NCI-H1930 (cell line): ENCODE data around the gene PRX.
A peak's percentile ranks its signal among the peaks of the same experiment; 100 is the strongest.
"Not testable (repeated sequence)": the region's sequence is repeated elsewhere in the genome, so short reads cannot be mapped to it uniquely, and the experiment has no call there.

ENCODE experiments used
- DNase-seq, 2 experiments: peaks; one replicate each; lab custom pipeline; 2025; lab: John Stamatoyannopoulos, UW

Gene PRX

DNA sequence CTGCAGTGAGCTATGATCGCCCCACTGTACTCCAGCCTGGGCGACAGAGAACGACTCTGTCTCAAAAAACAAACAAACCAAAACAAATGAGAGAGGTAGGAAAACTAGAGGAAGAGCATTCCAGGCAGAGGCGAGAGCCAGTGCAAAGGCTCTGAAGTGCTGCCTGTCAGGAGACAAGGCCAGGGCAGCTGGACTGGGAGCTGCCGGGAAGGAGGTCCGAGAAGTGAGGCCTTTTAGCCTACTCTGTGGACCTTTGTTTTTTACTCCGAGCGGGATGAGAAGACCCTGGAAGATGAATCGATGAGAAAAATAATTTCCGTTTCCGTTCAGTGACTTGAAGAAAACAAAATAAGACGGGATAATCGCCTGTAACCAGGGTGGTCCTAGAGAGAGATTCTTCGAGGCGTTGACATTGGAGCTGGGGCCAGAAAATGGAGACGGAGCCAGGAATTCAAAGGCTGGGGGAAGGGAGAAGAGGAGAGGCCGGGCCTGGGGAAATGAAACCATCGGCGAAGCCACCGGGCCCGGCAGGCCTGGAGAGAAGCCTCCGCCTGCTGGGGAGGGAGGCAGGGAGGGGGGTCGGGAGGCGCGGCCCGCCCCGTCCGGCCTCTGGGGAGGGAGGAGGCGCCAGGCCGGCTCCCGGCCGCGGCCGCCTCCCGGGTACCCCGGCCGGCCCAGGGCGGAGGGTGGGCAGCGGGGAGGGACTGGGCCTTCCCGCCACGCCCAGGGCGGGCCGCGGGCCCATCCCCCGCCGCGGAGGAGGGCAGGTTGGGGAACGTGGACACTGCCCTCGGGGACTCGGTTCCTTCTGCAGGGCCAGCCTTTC lies 20.4 kb upstream of the PRX start:
- DNase-seq = peak; percentile 53 to 80

DNA sequence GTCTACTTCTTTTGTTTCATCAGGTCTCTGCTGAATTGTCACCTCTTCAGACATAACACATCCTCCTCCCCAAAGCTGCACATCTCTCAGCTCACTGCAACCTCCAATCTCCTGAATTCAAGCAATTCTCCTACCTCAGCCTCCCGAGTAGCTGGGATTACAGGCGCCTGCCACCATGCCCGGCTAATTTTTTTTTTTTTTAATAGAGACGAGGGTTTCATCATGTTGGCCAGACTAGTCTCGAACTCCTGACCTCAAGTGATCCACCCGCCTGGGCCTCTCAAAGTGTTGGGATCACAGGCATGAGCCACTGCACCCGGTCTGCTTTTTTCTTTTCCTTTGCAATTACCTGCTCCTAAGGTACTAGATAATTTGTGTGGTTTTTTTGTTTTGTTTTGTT lies 19.6 kb upstream of the PRX start:
- not testable (repeated sequence) for DNase-seq

DNA sequence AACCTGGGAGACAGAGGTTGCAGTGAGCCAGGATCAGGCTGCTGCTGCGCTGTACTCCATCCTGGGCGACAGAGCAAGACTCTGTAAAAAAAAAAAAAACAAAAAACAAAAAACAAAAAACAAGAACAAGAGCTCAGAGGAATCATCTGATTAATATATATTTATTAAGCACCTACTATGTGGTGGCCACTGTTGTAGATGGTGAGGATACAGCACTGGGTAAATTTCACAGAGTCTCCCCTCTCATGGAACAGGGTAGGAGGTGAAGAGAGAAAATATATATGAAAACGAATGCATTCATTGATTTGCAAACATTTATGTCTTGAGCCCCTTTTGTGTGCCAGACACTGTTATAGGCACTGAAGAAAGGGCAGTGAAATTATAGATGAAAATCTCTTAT lies 18.5 kb upstream of the PRX start:
- no peak for DNase-seq

DNA sequence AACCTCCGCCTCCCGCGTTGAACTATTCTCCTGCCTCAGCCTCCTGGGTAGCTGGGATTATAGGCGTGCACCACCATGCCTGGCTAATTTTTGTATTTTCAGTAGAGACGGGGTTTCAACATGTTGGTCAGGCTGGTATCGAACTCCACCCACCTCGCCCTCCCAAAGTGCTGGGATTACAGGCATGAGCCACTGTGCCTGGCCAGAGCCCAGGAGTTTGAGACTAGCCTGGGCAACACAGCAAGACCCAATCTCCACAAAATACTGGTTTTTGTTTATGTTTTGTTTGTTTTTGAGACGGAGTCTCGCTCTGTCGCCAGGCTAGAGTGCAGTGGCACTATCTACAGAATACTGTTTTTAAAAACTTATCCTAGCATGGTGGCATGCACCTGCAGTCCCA lies 17.1 kb upstream of the PRX start:
- not testable (repeated sequence) for DNase-seq

DNA sequence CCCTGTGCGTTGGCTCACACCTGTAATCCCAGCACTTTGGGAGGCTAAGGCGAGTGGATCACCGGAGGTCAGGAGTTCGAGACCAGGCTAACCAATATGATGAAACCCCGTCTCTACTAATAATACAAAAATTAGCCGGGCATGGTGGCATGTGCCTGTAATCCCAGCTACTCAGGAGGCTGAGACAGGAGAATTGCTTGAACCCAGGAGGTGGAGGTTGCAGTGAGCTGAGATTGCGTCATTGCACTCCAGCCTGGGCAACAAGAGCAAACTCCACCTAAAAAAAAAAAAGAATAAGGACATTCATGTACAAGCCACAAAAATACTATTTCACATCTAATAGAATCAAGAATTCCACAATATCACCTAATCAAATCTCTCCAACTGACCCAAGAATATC lies 15.0 kb upstream of the PRX start:
- not testable (repeated sequence) for DNase-seq

DNA sequence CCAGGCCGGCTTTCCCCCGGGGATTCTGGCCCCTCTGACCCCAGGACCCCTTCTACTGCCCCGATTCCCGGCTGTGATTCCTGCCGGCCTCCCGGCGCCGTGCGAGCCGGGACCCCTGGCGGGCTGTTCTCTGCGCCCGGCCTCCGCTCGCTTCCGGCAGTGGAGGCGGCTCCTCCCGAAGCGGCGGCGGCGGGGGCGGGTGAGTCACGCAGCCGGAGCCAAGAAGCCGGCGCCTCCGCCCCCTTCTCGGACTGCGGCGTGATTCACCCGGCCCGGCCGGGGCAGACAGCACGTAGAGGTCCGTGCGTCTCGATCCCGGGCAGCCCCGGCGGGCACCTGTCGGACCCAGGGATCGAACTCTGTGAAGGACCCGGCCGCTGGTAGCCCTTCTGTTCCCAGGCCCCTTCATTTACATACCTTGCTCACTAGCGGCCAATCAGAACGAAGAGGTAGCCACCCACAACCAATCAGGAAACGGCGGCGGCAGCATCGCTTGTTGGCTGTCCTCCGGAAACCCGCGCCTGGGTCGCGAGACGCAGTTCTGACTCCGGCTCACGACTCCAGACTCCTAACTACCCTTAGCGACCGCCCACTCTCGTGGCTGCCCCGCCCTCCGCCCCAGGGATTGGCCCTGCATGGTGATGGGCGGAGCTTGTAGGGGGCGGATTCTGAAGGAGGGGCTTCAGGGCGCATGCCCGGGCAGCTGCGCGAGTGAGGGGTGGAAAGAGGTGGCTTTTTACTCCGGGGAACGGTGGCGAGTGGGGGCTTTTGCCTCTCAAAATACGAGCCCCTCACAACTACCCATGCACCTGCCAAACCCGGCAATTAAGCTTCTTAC lies 12.5 kb upstream of the PRX start, which contains the start of gene SERTAD1:
TSS of gene SERTAD1 (minus strand) at position 543 of the 838 bp plus-strand sequence. CDS start 2,446 bp downstream, outside the sequence.
- peak; percentile 99 to 100 for DNase-seq

DNA sequence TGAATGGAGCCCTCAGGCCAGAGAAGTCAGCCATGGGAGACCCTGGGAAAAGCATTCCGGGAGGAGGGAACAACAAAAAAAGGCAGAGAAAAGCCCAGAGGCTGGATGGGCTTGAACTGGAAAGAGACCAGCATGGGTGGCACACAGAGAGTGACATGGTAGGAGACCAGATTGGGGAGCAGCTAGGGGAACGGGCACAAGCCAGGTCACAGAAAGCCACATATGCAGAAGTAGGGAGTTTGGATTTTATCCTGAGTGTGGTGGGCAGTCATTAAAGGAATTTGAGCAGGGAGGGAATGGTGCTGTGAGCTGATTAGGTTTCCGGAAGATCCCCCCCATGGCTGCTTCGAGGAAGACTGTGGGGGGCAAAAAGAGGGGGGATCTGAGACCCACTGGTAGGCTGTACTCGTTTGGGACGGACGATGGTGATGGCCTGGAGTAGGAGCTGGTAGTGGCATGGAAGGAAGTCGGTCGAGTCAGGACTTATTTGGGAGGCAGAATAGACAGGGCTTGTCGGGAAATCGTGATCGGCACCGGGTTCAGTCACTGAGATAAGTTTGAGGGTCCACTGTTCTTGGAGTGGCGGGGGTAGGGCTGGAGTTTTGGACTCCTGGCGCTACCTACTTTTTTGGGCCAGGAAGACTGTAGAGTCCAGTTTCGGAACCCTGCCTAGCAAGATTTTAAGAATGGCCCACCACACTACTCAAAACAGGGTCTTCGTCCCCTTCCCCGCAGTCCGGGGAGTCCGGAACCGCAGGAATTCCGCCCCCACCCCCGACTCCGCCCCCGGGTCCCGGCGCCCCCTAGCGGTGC lies 11.7 kb upstream of the PRX start:
- DNase-seq = no peak

DNA sequence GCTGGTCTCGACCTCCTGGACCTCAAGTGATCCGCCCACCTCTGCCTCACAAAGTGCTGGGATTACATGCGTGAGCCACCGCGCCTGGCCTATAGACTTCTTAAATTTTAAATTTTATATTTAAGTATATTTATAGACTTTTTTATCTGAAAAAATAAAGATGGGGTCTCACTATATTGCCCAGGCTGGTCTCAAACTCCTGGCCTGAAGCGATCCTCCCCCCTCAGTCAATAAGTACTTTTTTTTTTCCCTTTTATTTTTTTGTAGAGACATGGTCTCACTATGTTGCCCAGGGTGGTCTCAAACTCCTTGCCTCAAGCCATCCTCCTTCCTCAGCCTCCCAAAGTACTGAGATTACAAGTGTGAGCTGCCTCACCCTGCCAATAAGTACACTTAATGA lies 10.8 kb upstream of the PRX start:
- no peak for DNase-seq

DNA sequence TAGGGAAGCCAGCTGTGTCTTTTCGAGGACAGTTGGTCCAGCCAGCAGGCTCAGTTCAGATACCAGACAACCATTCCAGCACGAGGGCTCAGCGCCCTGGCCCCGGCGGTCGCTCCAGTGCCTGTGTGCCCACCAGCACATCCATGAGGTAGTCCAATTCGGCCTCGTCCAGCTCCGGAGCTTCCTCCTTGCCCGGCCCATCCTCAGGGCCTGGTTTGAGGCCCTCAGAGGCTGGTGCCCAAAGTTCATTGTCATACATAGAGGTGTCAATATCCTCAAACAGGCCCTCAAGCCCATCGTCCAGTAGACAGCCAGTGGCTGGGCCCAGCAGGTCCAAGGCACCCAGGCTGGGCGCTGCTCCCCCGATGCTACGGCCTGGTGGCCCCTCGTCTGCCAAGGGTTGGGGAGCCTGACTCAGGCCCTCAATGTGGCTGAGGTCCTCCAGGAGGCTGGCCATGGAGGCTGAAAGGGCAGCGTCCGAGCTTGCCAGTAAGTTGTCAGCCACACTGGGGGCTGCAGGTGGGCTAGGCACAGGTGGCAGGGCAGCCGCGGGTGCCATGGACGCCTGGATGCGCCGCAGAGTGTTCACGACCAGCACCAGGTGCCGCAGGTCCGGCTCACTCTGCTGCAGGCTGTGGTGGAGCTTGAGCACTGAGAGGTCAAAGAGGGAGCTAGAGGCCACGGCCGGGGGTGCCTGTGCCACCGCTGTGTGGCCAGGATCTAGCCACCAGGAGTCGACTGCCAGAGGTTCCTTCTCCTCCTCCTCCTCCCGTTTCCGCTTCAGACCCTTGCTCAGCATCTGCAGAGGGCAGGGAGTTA lies 9.8 kb upstream of the PRX start:
- DNase-seq = no peak

DNA sequence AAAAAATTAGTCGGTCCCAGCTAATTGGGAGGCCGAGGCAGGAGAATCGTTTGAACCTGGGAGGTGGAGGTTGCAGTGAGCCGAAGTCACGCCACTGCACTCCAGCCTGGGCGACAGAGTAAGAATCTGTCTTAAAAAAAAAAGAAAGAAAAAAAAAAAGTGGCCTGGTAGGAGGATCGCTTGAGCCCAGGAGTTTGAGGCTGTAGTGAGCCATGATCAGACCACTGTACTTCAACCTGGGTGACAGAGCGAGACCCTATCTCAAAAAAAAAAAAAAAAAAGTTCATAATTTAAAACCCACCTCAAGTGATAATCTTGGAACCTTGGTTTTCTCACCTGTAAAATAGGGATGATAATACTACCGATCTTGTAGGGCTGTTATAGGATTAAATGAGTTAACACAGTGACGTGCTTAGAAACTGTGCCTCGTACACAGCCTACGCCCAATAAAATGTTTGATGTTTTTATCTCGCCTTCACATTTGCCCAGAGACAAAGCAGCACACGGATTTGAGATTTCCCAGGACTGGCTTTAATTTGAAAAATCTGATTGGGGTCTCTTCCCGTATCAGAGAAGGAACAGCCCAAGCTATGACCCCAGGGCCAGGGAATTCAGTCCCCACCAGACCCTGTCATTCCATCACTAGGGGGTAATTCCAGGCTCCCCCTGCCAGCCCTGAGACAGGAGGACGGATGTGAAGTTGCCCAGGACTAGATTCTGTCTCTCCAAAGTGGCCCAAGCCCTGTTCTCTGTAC lies 9.0 kb upstream of the PRX start:
- DNase-seq = no peak

DNA sequence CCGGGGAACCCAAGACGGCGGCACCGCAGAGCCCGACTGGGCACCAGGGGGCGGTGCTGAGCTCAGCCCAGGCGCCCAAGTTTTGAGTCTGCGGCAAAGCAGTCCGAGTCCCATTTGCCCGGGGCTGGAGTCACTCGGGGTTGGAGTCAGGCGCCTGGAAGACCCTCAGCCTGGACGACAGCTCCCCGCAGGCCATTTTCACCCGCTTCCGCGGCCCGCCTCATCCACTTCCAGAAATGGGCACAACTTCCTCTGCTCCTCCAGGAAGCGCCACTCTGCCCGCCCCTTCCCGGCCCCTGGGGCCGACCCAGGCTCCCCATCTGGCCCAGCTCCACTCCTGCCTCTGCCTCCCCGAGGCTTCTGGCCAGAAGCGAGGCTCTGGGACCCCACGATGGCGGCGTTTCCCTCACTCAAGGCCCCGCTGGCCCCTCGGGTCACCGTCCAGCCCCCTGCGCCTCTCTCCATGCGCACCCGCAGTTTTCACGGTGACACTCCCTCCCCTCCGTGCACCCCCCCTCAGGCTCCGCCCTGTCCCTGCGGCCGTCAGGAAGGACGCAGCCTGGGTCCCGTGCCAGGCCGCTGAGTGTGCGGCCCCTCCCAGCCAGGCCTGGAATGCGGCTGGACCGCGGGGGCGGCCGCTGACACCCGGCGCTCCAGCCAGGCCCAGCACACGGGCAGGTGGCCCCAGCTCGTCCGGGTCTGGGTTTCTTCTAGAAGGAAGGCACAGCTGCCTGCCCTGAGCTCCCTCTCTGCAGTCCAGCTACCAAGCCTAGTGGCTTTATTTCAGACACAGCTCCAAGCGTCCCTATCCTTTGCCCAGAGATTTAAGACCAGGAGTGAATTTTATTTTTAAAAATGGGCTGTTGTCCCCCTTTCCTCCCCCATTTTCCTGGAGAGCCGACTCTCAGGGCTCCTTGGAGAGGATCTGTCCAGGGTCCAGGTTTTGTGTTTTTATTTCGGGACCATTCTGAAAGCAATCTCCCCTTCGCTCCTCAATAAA lies 7.9 kb upstream of the PRX start:
- DNase-seq = peak; percentile 68 to 79

DNA sequence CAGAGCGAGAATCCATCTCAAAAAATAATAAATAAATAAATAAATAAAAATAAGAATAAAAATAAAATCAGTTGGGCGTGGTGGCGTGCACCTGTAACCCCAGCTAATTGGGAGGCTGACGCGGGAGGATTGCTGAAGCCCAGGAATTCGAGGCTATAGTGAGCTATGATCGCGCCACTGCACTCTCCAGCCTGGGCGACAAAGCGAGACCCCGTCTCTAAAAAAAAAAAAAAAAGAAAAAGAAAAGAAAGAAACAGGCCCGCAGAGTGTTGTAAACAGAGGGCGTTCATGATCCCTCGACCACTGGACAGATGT lies 7.2 kb upstream of the PRX start:
- DNase-seq = no peak

DNA sequence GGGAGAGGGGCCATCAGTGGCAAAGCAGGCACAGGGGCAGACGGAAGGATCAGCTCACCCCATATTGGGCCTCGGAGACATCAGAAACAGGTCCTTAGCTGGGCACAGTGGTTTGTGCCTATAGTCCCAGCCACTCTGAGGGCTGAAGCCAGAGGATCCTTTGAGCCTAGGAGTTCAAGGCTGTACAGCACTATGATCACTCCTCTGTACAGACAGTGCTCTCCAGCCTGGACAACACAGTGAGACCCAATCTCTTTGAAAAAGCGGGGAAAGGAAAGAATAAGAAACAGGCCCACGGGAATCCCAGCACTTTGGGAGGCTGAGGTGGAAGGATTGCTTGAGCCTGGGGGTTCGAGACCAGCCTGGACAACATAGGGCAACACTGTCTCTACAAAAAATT lies 6.6 kb upstream of the PRX start:
- no peak for DNase-seq

DNA sequence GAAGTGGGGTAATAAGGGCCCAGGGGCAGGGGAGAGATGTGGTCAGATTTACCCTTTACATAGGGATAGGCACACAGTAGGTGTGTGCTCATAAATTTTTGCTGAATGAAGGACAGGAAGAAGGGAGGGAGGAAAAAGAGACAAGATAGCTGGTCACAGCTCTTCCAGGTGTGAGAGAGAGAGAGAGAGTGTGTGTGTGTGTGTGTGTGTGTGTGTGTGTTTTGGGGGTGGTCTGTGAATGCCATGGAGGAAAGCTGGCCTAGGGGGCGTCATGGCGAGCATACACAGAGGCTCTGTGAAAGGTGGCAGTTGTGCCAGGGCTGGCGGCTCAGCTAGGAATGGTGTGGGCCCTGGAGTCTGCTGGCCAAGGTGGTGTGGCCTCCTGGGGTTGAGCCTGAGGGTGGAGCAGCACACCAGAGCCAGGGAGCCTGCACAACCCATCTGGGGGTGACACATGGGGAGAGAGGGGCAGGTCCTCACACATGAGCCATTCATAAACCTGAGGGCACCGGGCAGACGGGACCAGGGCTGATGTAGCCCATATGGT lies 6.0 kb upstream of the PRX start:
- DNase-seq = no peak

DNA sequence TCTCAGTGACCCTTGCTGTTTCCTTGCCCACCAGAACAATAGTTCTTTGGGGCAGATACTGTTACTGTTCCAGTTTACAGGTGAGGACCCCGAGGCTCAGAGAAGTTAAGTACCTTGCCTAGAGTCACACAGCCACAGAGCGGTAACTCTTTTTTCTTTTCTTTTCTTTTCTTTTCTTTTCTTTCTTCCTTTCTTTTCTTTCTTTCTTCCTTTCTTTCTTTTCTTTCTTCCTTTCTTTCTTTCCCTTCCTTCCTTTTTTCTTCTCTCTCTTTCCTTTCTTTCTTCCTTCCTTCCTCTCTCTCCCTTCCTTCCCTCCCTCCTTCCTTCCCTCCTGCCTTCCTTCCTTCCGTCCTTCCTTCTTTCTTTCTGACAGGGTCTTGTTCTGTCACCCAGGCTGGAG lies 4.9 kb upstream of the PRX start:
- DNase-seq = no peak

DNA sequence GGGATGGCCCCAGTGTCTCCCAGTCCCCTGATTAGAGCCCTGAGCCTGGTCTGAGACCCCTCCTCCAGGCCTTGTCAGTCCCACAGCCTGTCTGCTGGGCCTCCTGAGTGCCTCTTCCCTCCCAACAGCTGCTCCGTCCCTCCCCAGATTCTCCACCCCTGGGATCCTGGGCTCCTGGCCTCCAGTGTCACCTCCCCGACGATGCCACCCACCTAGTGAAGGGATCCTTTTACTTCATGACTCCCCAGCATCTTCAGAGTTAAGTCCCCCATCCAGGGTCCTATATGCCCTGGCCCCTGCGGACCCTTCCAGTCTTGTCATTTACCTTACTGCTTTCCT lies 4.4 kb upstream of the PRX start:
- no peak for DNase-seq

DNA sequence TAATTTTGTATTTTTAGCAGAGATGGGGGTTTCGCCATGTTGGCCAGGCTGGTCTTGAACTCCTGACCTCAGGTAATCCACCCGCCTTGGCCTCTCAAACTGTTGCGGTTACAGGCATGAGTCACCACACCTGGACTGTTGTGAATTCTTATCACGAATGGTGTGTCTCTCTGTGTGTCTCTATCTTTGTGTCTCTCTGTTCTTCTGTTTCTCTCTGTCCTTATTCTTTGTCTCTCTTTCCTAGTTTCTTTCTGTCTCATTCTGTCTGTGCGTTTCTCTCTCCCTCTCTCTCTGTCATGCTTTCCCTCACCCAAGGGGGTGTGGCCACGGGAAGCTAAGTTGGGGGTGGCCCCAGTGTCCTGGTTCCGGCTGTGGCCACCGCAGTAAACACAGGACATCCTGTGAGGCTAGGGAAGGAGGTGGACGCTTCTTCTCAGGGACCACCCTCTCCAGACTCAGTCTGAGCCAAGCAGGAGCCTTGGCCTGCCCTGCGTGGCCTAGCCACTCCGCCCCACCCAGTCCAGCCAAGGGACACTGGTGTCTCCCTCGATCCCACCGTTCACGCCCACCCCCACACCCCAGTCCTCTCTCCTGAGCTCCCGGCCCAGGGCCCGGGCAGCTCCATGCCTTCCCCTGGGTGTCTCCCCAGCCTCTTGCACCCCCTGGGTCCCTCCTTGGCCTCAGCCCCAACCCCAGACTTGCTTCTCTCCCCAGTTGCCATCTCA lies 3.9 kb upstream of the PRX start:
- no peak for DNase-seq

DNA sequence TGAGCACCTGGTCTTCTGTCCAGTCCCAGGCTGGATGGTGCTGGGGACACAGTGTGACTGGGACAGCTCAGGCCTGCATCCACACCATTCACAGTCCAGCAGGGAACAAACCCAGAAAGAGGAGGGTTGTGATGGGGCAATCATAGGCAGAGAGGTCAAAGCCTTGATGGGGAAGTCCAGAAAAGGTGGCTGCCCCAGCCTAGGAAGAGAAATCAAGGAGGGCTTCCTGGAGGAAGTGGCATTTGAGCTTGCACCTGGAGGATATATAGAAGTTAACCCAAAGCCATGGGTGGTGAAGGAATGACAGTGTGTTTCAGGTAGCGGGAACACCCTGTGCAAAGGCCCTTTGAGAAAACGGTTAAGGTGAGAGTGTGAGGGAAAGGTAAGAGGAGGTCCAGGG lies 2.6 kb upstream of the PRX start:
- no peak for DNase-seq
